Hepatocyte (in vitro differentiated cells): Measurements from ENCODE around the gene AHCYL2. TPM values are rescaled to one million over a fixed set of nuclear protein-coding genes. Genes with fewer than 3 reads are reported as not detected.
A peak's percentile ranks its signal among the peaks of the same experiment; 100 is the strongest.

Experiments
- DNase-seq: peaks from one replicate; pipeline ENCODE4 v3.0.0-alpha.2; 2016; ENCODE audit warnings: low spot score
- H2AFZ ChIP-seq: fragments of 200-600 bp; sonication (generic); 2 replicates; pipeline ENCODE4 v1.6.0; 2016; ENCODE audit warnings: antibody characterized with exemption, mild to moderate bottlenecking
- H3K27ac ChIP-seq: fragments of 200-600 bp; sonication (generic); 2 replicates; pipeline ENCODE4 v1.5.1; 2016; ENCODE audit warnings: mild to moderate bottlenecking
- H3K27me3 ChIP-seq: fragments of 200-600 bp; sonication (generic); 2 replicates; pipeline ENCODE4 v1.6.1; 2016
- H3K36me3 ChIP-seq: fragments of 200-600 bp; sonication (generic); replicated peaks from 2 replicates; pipeline ENCODE4 v1.5.1; 2016; ENCODE audit warnings: low read depth; ENCODE audit not compliant: insufficient read depth
- H3K4me1 ChIP-seq: fragments of 200-600 bp; sonication (generic); 2 replicates; pipeline ENCODE4 v1.5.1; 2016; ENCODE audit warnings: mild to moderate bottlenecking, moderate library complexity; ENCODE audit not compliant: insufficient read depth
- H3K4me2 ChIP-seq: fragments of 200-600 bp; sonication (generic); 2 replicates; pipeline ENCODE4 v1.6.0; 2016
- H3K4me3 ChIP-seq: fragments of 200-600 bp; sonication (generic); 2 replicates; pipeline ENCODE4 v1.5.1; 2016; ENCODE audit warnings: mild to moderate bottlenecking
- H3K79me2 ChIP-seq: fragments of 200-600 bp; sonication (generic); 2 replicates; pipeline ENCODE4 v1.6.0; 2017; ENCODE audit warnings: mild to moderate bottlenecking
- H3K9me2 ChIP-seq: fragments of 200-600 bp; sonication (generic); replicated peaks from 2 replicates; pipeline ENCODE4 v1.6.0; 2017; ENCODE audit warnings: mild to moderate bottlenecking; ENCODE audit not compliant: insufficient read depth
- H3K9me3 ChIP-seq: fragments of 200-600 bp; sonication (generic); 2 replicates; pipeline ENCODE4 v1.5.1; 2016; ENCODE audit warnings: low read depth, mild to moderate bottlenecking
- H4K20me1 ChIP-seq: fragments of 200-600 bp; sonication (generic); 2 replicates; pipeline ENCODE4 v1.6.0; 2016; ENCODE audit warnings: mild to moderate bottlenecking; ENCODE audit not compliant: insufficient read depth, poor library complexity, severe bottlenecking
- EZH2 ChIP-seq: fragments of 200-600 bp; sonication (generic); IDR thresholded peaks from 2 replicates; pipeline ENCODE4 v1.6.1; 2016; ENCODE audit warnings: antibody characterized with exemption, mild to moderate bottlenecking, borderline replicate concordance
- EZH2phosphoT487 ChIP-seq: fragments of 200-600 bp; sonication (generic); IDR thresholded peaks from one replicate; pipeline ENCODE4 v1.6.1; 2018; ENCODE audit warnings: antibody characterized with exemption, mild to moderate bottlenecking, low read depth, moderate library complexity; ENCODE audit not compliant: unreplicated experiment, severe bottlenecking
- WGBS: methylation state at CpG from one replicate; pipeline ENCODE4 v1.1.6; 2016; ENCODE audit warnings: low lambda C conversion rate; ENCODE audit errors: missing lambda C conversion rate; 5-methylcytosine and 5-hydroxymethylcytosine counted together
- polyA plus RNA-seq: library from polyadenylated mRNA; unstranded; fragments of >200 nt; fragmentation: Nextera tagmentation; extraction: Ambion mirVana; gene quantifications from 2 replicates; pipeline ENCODE4 v1.2.1, GENCODE V29; 2016
- total RNA-seq: library from RNA; depleted of rRNA; stranded (reverse); fragments of >200 nt; gene quantifications from 2 replicates; pipeline ENCODE4 v1.2.3, GENCODE V29; 2014
- TF ChIP-seq, protein P1 (sequence below): fragments of 200-600 bp; sonication (generic); IDR thresholded peaks from 2 replicates; pipeline ENCODE4 v1.5.1; 2016; ENCODE audit warnings: antibody characterized with exemption, mild to moderate bottlenecking; ENCODE audit not compliant: poor library complexity

The AHCYL2 gene
- total and polyA plus RNA-seq, 2 experiments from 2014 or later, result 13.7 to 20.0 TPM

DNA sequence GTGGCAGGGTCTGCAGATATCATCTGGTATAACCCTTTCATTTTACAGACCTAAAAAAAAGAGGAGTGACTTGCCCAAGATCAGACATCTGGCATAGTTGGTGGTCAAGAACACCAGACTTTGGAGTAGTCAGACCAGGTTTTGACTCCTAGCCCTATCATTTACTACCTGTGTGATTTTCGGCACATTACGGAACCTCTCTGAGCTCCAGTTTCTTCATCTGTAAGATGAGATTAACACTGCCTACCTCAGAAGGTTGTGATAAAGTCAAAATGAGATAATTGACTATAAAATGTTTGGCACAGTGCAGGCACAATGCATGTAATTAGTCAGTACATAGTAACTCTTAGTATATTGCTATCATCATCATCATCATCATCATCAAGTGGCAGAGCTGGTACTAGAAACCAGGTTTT is 210.6 kb downstream of the AHCYL2 start:
- DNase-seq, result no peak
- H3K9me3 ChIP-seq, result no peaks in the 10 kb centered on the region
- no peaks in the 10 kb centered on the region for H3K79me2 ChIP-seq
- no peak overlapping the region for H3K27ac ChIP-seq
- no peaks in the 10 kb centered on the region for H3K36me3 ChIP-seq
- H3K4me1 ChIP-seq, result peaks cover 10% of the 10 kb centered on the region
- 87% methylated on average over 2 of the region's 2 CpGs for WGBS
- H3K4me2 ChIP-seq, result peak overlapping the region; percentile 99
- no peaks in the 10 kb centered on the region for H3K9me2 ChIP-seq
- H3K4me3 ChIP-seq, result no peak overlapping the region
- no peaks in the 10 kb centered on the region for H4K20me1 ChIP-seq
- peak overlapping the region; percentile 94 for H2AFZ ChIP-seq
- H3K27me3 ChIP-seq, result peaks cover 22% of the 10 kb centered on the region
- TF ChIP-seq EZH2phosphoT487 (no peak), EZH2 (no peak)
- TF ChIP-seq, protein P1, sequence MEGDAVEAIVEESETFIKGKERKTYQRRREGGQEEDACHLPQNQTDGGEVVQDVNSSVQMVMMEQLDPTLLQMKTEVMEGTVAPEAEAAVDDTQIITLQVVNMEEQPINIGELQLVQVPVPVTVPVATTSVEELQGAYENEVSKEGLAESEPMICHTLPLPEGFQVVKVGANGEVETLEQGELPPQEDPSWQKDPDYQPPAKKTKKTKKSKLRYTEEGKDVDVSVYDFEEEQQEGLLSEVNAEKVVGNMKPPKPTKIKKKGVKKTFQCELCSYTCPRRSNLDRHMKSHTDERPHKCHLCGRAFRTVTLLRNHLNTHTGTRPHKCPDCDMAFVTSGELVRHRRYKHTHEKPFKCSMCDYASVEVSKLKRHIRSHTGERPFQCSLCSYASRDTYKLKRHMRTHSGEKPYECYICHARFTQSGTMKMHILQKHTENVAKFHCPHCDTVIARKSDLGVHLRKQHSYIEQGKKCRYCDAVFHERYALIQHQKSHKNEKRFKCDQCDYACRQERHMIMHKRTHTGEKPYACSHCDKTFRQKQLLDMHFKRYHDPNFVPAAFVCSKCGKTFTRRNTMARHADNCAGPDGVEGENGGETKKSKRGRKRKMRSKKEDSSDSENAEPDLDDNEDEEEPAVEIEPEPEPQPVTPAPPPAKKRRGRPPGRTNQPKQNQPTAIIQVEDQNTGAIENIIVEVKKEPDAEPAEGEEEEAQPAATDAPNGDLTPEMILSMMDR, result no peak

DNA sequence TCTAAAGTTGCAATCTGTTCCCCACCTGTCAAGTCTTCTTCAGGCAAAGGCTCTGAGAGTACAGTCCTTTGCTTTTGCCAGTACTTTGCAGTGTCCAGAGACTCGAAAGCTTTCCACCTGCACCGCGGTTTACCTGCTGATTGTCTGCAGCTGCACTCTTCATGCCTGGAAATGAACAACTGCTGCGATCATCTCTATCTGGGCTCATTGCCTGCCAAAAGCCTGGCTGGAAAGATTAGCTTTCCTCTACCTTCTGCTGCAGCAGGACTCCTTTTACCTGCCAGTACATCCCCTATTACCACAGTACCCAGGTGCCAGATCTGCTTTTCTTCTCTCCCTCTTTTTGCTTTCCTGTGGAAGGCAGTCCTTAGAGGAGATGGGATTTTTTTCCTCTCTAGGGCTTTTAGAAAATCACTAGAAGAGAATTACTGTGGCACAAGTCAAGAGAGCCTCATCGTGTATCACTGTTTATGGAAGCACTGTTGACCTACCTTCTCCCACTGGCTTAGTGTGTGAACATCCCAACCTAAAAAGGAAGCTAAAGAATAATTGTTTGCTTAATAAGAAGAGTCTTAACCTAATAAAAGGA is 211.6 kb downstream of the AHCYL2 start:
- H3K27me3 ChIP-seq, result peaks cover 22% of the 10 kb centered on the region
- TF ChIP-seq EZH2phosphoT487 (no peak), EZH2 (no peak)
- H3K27ac ChIP-seq, result no peak overlapping the region
- H3K79me2 ChIP-seq, result no peaks in the 10 kb centered on the region
- WGBS, result 88% methylated on average over 5 of the region's 5 CpGs
- no peak overlapping the region for H3K4me3 ChIP-seq
- DNase-seq, result no peak
- H3K9me2 ChIP-seq, result no peaks in the 10 kb centered on the region
- no peaks in the 10 kb centered on the region for H3K9me3 ChIP-seq
- H3K4me1 ChIP-seq, result peaks cover 10% of the 10 kb centered on the region
- no peak overlapping the region for H2AFZ ChIP-seq
- no peak overlapping the region for H3K4me2 ChIP-seq
- no peaks in the 10 kb centered on the region for H4K20me1 ChIP-seq
- H3K36me3 ChIP-seq, result no peaks in the 10 kb centered on the region

DNA sequence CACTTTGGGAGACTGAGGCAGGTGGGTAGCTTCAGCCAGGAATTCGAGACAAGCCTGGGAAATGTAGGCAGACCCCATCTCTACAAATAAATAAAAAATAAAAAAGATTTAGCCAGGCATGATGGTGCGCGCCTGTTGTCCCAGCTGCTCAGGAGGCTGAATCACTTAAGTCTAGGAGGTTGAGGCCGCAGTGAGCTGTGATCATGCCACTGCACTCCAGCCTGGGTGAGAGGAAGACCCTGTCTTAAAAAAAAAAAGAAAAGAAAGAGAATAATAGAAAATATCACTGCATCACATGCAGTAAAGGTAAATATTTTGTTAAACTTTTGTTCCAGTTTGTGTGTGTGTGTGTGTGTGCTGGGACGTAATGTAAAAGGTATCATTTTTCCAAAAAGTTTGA is 212.4 kb downstream of the AHCYL2 start:
- H3K4me1 ChIP-seq, result peaks cover 10% of the 10 kb centered on the region
- H4K20me1 ChIP-seq, result no peaks in the 10 kb centered on the region
- H3K4me3 ChIP-seq, result no peak overlapping the region
- TF ChIP-seq, protein P1, result no peak
- no peaks in the 10 kb centered on the region for H3K79me2 ChIP-seq
- H3K9me2 ChIP-seq, result no peaks in the 10 kb centered on the region
- peaks cover 22% of the 10 kb centered on the region for H3K27me3 ChIP-seq
- H3K27ac ChIP-seq, result no peak overlapping the region
- H2AFZ ChIP-seq, result no peak overlapping the region
- no peak for DNase-seq
- no peaks in the 10 kb centered on the region for H3K9me3 ChIP-seq
- 94% methylated on average over 5 of the region's 5 CpGs for WGBS
- H3K4me2 ChIP-seq, result no peak overlapping the region
- no peaks in the 10 kb centered on the region for H3K36me3 ChIP-seq

DNA sequence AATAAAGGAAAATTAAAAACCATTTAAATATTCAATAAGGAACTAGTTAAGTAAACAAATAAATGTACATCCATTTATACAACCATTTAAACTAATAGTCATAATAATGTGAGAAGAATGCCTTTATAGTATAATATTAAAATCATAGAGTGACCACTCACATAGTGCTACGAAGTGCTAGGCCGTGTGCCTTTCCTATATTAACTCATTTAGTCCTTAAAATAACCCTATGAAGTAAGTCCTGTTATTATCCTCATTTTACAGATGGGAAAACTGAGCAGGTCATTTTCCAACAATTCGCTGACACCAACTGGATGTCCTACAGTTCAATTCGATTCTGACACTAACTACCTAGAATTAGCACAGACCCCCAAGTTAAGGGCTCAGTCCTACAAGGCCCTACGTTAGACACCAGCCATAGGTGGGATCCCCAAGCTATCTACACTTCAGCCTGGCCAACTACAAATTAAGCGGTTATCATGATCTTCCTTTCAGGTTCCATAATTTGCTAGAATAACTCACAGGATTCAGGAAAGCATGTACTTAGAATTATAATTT is 213.5 kb downstream of the AHCYL2 start:
- TF ChIP-seq EZH2phosphoT487 (no peak), EZH2 (no peak)
- TF ChIP-seq, protein P1, result no peak
- Histone ChIP-seq H4K20me1 (no peaks in the 10 kb centered on the region), H3K4me1 (peaks cover 8% of the 10 kb centered on the region), H3K27ac (no peak overlapping the region), H3K4me2 (no peak overlapping the region), H3K27me3 (peaks cover 14% of the 10 kb centered on the region), H3K79me2 (no peaks in the 10 kb centered on the region), H3K9me2 (no peaks in the 10 kb centered on the region), H3K4me3 (no peak overlapping the region), H3K36me3 (no peaks in the 10 kb centered on the region), H2AFZ (no peak overlapping the region), H3K9me3 (no peaks in the 10 kb centered on the region)
- no peak for DNase-seq
- WGBS, result 94% methylated on average over 6 of the region's 6 CpGs
